ENCODE measurements around the gene RABGAP1L.

- TF ChIP-seq POLR2A (IDR thresholded peaks at IDR 0.05; ENCODE audit: low read depth) = no peak
- no peak for TF ChIP-seq CTCF (IDR thresholded peaks at IDR 0.05)
Measured at GRCh38 chr1:174819596-174819995, 660.3 kb downstream of the RABGAP1L start.
